ENCODE data around the gene UGCG.

DNA sequence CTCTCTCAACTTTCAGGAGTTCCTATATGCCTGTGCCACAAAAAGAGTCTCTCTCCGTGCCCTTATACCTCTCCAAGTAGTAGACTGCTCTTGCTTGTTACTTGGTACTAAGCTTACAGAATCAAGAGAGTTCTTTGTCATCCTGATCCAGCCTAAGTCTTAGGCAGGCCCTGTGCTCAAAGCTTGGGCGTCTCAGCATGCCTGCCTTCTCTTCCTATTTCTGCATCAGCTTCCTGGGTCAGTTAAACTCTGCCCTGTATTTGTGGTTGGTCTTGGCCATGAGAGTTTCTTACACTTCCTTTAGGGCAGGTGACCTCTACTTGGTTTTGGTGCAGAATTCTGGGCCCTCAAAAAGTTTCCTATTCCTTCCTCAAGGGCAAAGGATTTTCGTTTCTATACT, 33.0 kb upstream of the UGCG start:
- TF ChIP-seq, protein P1, sequence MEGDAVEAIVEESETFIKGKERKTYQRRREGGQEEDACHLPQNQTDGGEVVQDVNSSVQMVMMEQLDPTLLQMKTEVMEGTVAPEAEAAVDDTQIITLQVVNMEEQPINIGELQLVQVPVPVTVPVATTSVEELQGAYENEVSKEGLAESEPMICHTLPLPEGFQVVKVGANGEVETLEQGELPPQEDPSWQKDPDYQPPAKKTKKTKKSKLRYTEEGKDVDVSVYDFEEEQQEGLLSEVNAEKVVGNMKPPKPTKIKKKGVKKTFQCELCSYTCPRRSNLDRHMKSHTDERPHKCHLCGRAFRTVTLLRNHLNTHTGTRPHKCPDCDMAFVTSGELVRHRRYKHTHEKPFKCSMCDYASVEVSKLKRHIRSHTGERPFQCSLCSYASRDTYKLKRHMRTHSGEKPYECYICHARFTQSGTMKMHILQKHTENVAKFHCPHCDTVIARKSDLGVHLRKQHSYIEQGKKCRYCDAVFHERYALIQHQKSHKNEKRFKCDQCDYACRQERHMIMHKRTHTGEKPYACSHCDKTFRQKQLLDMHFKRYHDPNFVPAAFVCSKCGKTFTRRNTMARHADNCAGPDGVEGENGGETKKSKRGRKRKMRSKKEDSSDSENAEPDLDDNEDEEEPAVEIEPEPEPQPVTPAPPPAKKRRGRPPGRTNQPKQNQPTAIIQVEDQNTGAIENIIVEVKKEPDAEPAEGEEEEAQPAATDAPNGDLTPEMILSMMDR (conservative IDR thresholded peaks at IDR 0.05; ENCODE audit: low read depth, low read length): no peak
- no peak for TF ChIP-seq FOS (IDR thresholded peaks at IDR 0.05; ENCODE audit: low read depth, low read length)
- TF ChIP-seq MXI1 (IDR thresholded peaks at IDR 0.05; ENCODE audit: borderline replicate concordance, low read depth, low read length): no peak
- no peak for TF ChIP-seq RCOR1 (IDR thresholded peaks at IDR 0.05; ENCODE audit: insufficient replicate concordance, low read length)
- TF ChIP-seq POLR2A (IDR thresholded peaks at IDR 0.05; ENCODE audit: low read depth, low read length): no peak
- no peak for TF ChIP-seq MAFK (IDR thresholded peaks at IDR 0.05; ENCODE audit: low read depth, low read length)
- no peak for TF ChIP-seq BHLHE40 (IDR thresholded peaks at IDR 0.05; ENCODE audit: low read depth, low read length)
- no peak for TF ChIP-seq MAZ (IDR thresholded peaks at IDR 0.05; ENCODE audit: borderline replicate concordance, low read depth, low read length)
- TF ChIP-seq SMC3 (IDR thresholded peaks at IDR 0.05; ENCODE audit: low read depth, low read length): no peak
